Measurements from ENCODE around the gene VPS13A.
A peak's percentile ranks its signal among the peaks of the same experiment; 100 is the strongest.

The VPS13A gene

GRCh38 chr9:77162366-77162765 lies 15.0 kb upstream of the VPS13A start:
- no peak for DNase-seq (ENCODE audit: low read depth)
- no peak overlapping the region for H3K4me3 ChIP-seq (ENCODE audit: low read depth, low read length)
- TF ChIP-seq, protein P1, sequence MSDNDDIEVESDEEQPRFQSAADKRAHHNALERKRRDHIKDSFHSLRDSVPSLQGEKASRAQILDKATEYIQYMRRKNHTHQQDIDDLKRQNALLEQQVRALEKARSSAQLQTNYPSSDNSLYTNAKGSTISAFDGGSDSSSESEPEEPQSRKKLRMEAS (IDR thresholded peaks at IDR 0.05; ENCODE audit: low read depth, low read length), result no peak
- TF ChIP-seq CTCF (IDR thresholded peaks at IDR 0.05; ENCODE audit: low read depth, low read length) (no peak), POLR2A (IDR thresholded peaks at IDR 0.05; ENCODE audit: extremely low read depth, insufficient read length) (no peak), MYC (IDR thresholded peaks at IDR 0.05; ENCODE audit: low read depth, low read length) (no peak)

DNA sequence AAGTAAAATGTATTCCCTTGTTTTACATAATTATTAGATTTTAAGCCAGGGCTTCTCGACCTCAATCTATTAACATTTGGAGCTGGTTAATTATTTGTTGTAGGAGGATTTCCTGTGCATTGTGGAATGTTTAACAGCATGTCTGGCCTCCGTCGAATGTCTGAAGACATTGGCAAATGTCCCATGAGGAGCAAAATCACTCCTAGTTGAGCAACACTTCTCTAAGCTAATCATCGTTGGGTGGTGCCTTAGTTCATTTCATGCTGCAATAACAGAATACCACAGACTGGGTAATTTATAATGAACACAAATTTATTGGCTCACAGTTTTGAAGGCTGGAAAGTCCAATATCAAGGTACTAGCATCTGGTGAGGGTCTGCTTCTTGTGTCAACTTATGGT lies 13.4 kb upstream of the VPS13A start:
- TF ChIP-seq MYC (IDR thresholded peaks at IDR 0.05; ENCODE audit: low read depth, low read length), result no peak
- TF ChIP-seq, protein P1 (IDR thresholded peaks at IDR 0.05; ENCODE audit: low read depth, low read length), result no peak
- no peak for TF ChIP-seq CTCF (IDR thresholded peaks at IDR 0.05; ENCODE audit: low read depth, low read length)
- TF ChIP-seq POLR2A (IDR thresholded peaks at IDR 0.05; ENCODE audit: extremely low read depth, insufficient read length), result no peak
- DNase-seq (ENCODE audit: low read depth), result no peak
- H3K4me3 ChIP-seq (ENCODE audit: low read depth, low read length), result no peak overlapping the region

GRCh38 chr9:77166193-77166592 lies 11.1 kb upstream of the VPS13A start:
- DNase-seq (ENCODE audit: low read depth), result no peak
- no peak overlapping the region for H3K4me3 ChIP-seq (ENCODE audit: low read depth, low read length)
- TF ChIP-seq POLR2A (IDR thresholded peaks at IDR 0.05; ENCODE audit: extremely low read depth, insufficient read length), result no peak
- TF ChIP-seq, protein P1 (IDR thresholded peaks at IDR 0.05; ENCODE audit: low read depth, low read length), result no peak

- no peak overlapping the region for H3K4me3 ChIP-seq (ENCODE audit: low read depth, low read length)
- TF ChIP-seq MYC (IDR thresholded peaks at IDR 0.05; ENCODE audit: low read depth, low read length), result no peak
- no peak for TF ChIP-seq CTCF (IDR thresholded peaks at IDR 0.05; ENCODE audit: low read depth, low read length)
- TF ChIP-seq, protein P1 (IDR thresholded peaks at IDR 0.05; ENCODE audit: low read depth, low read length), result no peak
- TF ChIP-seq POLR2A (IDR thresholded peaks at IDR 0.05; ENCODE audit: extremely low read depth, insufficient read length), result no peak
- DNase-seq (ENCODE audit: low read depth), result no peak
Measured at GRCh38 chr9:77170991-77171699, 6.2 kb upstream of the VPS13A start.

GRCh38 chr9:77175151-77175550 lies 2.2 kb upstream of the VPS13A start:
- DNase-seq (ENCODE audit: low read depth), result peak; percentile 69
- TF ChIP-seq CTCF (IDR thresholded peaks at IDR 0.05; ENCODE audit: low read depth, low read length), result no peak
- no peak for TF ChIP-seq POLR2A (IDR thresholded peaks at IDR 0.05; ENCODE audit: extremely low read depth, insufficient read length)
- TF ChIP-seq, protein P1 (IDR thresholded peaks at IDR 0.05; ENCODE audit: low read depth, low read length), result no peak
- no peak for TF ChIP-seq MYC (IDR thresholded peaks at IDR 0.05; ENCODE audit: low read depth, low read length)
- H3K4me3 ChIP-seq (ENCODE audit: low read depth, low read length), result no peak overlapping the region

DNA sequence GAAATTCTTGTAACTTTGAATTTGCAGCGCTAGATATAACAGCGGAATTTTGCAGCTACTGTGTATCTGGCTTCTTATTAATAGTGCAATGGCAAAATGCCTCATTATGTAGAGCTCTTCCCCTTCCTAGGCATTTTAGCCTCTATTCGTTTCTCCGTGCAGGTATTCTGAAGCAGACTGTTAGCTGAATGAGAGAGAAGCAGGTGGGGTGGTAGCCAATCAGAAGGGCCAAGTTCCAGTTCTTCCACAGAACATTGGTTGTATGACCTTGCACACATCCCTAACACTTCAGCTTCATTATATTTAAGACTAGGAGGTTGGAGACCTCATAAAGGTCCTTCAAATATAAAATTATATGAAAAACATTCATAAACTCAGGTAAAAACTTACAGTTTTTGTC lies 1.2 kb upstream of the VPS13A start:
- H3K4me3 ChIP-seq (ENCODE audit: low read depth, low read length), result no peak overlapping the region
- no peak for DNase-seq (ENCODE audit: low read depth)
- no peak for TF ChIP-seq MYC (IDR thresholded peaks at IDR 0.05; ENCODE audit: low read depth, low read length)
- TF ChIP-seq CTCF (IDR thresholded peaks at IDR 0.05; ENCODE audit: low read depth, low read length), result no peak
- TF ChIP-seq, protein P1 (IDR thresholded peaks at IDR 0.05; ENCODE audit: low read depth, low read length), result no peak
- no peak for TF ChIP-seq POLR2A (IDR thresholded peaks at IDR 0.05; ENCODE audit: extremely low read depth, insufficient read length)
